NCI-H524 (cell line): ENCODE data around the gene ATXN2L.
"Not testable (repeated sequence)": the region's sequence is repeated elsewhere in the genome, so short reads cannot be mapped to it uniquely, and the experiment has no call there.

Experiments
- DNase-seq, 2 experiments: peaks; one replicate each; lab custom pipeline; 2025; lab: John Stamatoyannopoulos, UW

The ATXN2L gene, protein sequence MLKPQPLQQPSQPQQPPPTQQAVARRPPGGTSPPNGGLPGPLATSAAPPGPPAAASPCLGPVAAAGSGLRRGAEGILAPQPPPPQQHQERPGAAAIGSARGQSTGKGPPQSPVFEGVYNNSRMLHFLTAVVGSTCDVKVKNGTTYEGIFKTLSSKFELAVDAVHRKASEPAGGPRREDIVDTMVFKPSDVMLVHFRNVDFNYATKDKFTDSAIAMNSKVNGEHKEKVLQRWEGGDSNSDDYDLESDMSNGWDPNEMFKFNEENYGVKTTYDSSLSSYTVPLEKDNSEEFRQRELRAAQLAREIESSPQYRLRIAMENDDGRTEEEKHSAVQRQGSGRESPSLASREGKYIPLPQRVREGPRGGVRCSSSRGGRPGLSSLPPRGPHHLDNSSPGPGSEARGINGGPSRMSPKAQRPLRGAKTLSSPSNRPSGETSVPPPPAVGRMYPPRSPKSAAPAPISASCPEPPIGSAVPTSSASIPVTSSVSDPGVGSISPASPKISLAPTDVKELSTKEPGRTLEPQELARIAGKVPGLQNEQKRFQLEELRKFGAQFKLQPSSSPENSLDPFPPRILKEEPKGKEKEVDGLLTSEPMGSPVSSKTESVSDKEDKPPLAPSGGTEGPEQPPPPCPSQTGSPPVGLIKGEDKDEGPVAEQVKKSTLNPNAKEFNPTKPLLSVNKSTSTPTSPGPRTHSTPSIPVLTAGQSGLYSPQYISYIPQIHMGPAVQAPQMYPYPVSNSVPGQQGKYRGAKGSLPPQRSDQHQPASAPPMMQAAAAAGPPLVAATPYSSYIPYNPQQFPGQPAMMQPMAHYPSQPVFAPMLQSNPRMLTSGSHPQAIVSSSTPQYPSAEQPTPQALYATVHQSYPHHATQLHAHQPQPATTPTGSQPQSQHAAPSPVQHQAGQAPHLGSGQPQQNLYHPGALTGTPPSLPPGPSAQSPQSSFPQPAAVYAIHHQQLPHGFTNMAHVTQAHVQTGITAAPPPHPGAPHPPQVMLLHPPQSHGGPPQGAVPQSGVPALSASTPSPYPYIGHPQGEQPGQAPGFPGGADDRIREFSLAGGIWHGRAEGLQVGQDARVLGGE

DNA sequence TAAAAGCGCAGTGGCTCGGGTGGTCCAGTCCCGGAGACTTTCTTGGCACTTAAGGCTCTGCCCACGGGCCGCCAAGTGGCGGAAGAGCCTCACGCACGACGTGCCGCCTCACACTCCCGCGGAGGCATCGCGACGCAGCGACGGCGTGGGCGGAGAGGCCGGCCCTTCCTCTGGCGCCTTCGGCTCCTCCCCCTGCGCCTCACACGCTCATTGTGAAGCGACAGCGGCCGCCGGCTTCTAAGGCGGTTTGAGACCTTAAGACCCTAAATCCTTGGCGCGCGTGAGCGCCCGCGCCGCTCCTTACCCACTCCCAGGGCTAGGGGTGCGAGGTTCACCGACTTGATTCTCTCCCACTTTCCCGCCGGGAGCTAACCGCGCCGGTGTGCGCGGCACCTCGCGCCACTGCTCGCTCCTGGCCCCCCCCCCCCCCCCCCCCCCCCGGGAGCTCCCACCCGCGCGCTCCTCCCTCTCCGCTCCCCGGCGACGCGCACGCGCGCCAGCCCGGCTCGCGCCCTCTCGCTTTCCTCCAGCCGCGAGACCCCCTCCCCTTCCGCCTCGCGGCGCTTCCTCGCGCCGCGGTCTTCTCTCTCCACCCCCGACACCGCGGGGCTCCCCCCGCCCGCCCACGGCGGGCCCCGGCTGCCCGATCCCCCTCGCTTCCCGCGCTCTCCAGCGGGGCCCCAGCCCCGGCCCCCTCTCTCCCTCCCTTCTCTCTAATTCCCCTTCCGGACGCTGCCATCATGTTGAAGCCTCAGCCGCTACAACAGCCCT is at the start of gene ATXN2L:
ATXN2L (plus strand) TSS at position 480 of the 771 bp plus-strand sequence; CDS start at position 741, 261 bp downstream.
- DNase-seq = peak; percentile 89 to 97

DNA sequence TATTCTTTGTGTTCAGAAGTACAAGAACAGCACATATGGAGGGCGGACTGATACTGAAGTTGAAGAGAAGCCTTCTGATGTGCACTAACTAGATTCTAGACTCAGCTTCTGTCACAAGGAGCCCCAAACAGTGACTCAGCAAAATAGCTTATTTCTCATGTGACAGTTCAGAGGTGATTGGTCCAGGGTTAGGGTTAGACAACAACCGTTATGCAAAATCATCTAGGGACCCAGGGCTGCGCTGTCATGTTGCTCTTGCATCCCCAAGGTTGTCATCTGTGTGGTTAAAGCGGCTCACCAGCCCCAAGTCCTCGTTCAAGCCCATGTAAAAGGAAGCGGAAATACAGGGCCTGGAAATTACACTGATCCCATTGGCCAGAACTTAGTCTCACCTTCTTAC is 41.1 kb upstream of the ATXN2L start:
- DNase-seq = not testable (repeated sequence)

DNA sequence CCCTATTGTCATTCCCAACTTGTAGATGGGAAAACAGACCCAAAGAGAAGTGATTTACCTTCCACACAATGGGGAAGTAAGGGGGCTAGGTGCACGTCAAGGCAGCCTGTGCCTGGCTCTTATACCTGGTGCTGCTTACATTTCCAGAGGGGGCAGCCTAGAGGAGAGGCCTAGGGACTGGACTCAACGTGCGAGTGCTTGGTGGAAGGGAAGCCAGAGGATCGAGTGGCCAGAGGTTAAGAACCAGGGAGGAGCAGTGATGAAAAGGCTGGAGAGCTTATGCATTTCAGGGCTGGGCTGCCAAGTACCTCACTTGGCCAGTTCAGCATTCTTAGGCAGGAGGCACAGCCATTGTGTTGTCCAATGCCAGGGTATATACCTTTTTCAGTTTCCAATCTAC is 40.4 kb upstream of the ATXN2L start:
- not testable (repeated sequence) for DNase-seq

DNA sequence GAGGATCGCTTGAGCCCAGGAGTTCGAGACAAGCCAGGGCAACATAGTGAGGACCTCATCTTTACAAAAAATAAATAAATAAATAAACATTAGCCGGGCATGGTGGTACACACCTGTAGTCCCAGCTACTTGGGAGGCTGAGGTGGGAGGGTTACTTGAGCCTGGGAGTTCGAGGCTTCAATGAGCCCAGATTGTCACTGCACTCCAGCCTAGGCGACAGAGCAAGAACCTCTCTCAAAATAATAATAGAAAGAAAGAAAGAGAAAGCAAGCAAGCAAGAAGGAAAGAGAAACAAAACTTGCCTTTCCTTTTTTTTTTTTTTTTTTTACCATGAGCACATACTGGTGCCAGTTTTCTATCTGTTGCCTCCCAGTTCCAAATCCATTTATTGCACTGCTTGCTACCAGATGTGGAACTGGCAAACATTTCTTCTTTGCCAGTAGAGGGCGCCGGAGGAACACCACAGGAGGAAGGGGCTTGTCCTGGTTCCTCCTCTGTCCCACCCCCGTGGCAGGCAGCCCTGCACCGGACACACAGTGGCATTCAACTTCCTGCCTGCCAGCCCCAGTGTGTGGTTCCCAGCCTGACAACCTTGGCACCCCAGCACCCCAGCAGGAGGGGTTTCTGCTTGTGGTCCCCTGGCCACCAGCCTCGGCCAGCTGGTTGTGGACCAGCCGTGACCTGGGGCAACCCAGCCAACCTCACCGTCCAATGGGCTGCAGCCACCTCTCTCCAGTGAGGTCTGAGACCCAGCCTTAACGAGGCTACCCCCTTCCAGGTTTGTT is 20.4 kb upstream of the ATXN2L start:
- peak; percentile 43 to 74 for DNase-seq

DNA sequence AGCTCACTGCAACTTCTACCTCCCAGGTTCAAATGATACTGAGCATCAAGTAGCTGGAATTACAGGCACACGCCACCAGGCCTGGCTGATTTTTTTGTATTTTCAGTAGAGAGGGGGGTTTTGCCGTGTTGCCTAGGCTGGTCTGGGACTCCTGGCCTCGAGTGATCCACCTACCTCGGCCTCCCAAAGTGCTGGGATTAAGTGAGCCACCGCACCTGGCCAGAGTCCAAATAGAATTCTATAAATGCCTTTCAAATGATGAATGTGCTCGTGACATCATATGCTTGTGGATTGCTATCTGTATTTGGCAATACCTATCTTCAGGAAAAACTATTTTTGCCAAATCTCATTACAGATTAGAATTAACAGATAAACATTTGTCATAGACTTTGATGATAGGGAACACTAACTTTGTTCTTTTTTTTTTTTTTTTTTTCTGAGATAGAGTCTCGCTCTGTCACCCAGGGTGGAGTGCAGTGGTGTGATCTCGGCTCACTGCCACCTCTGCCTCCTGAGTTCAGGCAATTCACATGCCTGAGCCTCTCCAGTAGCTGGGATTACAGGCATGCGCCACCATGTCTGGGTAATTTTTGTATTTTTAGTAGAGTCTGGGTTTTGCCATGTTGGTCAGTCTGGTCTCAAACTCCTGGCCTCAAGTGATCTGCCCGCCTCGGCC is 15.2 kb upstream of the ATXN2L start:
- DNase-seq = not testable (repeated sequence)

DNA sequence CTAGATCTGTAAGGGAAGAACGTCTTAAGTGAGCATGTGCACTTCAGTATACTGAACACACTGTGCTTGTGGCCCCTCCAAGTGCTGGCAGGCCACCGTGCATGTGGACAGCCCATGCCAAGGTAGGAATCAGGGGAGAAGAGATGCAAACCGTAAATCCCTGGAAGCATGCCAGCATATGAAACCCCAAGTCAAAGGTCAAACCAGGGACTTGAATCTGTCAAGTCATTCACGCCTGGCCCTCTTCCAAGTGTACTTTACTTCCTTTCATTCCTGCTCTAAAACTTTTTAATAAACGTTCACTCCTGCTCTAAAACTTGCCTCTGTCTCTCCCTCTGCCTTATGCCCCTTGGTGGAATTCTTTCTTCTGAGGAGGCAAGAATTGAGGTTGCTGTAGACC is 2.8 kb upstream of the ATXN2L start:
- DNase-seq = no peak

DNA sequence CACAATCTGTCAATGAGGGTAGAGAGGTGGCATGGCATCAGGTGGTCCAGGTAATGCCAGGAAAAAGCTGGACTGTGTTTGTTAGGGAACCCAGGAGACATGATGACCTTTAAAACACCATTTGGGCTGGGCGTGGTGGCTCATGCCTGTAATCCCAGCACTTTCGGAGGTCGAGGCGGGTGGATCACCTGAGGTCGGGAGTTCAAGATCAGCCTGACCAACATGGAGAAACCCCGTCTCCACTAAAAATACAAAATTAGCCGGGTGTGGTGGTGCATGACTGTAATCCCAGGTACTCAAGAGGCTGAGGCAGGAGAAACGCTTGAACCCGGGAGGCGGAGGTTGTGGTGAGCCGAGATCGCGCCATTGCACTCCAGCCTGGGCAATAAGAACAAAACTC is 2.3 kb upstream of the ATXN2L start:
- DNase-seq = not testable (repeated sequence)

DNA sequence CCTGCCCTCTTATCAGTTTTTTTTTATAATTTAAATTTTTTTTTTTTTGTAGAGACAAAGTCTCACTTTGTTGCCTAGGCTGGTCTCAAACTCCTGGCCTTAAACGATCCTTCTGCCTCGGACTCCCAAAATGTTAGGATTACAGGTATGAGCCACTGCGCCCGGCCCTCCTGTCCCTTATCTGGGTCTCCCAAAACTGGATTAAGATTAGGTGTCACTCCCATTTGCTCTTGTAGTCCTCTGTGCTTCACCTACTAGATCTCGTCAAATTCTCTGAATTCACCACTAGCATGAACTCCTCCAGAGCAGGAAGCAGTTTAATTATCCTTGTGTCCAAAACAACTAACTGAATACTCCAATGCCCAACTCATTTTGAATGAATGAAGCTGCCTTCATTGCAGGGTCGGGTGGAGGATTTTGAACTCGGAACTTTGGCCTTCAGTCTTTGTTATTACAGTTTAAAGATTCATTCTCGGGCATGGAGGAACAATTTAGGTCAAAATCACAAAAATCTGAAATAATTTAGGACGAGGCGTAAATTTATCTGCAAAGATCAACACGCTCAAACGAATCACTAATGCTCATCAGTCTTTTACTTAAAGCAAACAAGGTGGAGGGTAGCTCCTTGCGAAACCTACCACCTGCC is 802 bp upstream of the ATXN2L start:
- no peak for DNase-seq

DNA sequence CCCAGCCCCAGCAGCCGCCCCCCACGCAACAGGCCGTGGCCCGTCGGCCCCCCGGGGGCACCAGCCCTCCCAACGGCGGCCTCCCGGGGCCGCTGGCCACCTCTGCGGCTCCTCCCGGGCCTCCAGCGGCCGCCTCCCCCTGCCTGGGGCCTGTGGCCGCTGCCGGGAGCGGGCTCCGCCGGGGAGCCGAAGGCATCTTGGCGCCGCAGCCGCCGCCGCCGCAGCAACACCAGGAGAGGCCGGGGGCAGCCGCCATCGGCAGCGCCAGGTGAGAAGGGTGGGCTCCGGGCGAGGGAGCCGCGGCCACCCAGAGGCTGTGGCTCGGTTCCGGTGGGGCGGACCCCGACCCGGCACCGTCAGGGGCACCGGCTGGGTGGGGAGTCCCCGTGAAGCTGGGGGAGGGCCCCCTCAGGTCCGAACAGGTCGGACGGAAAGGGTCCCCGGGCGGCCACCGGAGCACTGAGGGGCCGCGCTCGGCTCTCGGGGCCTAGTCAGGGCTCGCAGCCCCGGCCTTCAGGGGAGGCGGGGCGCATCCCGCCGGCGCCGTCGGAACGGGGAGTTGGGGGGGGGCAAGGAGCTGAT is 583 bp downstream of the ATXN2L start:
- DNase-seq = peak in 1 of 2 experiments; percentile 49

DNA sequence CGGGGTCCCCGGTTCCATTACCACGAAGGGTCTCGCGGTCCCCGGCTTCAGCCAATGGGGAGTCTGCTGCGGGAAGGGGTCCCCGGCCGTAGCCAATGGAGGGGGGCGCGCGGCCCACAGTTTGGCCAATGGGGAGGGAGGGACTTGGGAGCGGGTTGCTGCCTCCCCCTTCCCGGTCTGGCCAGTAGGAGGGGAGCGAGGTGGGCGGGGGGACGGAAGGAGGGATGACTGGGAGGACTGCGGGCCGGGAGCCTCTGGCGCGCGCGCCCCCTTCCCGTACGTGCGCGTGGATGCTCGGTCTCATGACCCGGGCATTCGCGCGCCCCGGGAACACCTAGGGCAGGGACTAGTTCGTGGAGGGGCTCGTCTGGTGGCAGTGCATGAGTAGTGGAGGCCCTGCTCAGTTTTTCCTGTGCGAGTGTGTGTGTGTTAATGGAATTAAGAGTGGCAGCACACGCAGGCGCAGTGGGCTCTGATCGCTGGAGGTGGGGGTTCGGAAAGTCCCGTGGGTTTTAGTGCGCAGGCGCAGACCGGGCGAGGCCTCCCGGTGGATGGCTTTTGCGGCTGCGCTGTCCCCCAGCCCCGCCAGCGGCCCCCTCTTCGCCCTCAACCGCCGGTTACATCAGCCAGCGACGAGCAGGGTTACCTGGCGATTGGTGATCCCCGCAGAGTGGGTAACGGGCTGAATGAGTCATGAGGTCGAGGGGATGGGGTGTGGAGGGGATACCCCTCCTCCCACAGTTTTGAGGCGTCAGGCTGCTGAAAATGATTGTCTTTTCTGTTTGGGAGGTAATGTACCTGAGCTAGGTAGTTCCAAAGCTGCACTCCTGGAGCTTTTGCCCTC is 1.3 kb downstream of the ATXN2L start:
- peak; percentile 97 to 98 for DNase-seq

DNA sequence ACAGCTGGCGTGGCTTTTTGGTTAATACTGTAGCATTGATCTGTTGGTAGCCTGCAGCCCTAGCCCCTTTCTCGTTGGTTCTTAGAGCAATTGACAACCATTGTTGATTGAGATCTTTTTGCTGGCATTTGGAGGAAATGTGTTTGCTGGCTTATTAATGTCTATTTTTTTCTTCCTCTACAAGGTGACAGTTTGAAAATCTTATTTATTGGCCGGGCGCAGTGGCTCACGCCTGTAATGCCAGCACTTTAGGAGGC is 1.8 kb downstream of the ATXN2L start:
- DNase-seq = no peak

DNA sequence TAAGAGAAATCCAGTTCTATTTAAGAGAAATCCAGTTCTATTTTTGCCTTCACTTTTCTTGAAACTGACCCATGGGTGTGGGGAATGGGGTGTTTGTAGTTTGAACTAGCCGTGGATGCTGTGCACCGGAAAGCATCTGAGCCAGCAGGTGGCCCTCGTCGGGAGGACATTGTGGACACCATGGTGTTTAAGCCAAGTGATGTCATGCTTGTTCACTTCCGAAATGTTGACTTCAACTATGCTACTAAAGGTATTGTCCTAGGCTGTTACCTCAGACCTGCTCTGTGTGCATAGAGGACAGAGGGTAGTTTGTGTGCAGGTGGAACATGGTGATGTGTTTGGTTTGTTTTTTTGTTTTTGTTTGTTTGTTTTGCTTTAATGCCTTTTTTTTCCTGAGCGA is 3.3 kb downstream of the ATXN2L start:
- no peak for DNase-seq

DNA sequence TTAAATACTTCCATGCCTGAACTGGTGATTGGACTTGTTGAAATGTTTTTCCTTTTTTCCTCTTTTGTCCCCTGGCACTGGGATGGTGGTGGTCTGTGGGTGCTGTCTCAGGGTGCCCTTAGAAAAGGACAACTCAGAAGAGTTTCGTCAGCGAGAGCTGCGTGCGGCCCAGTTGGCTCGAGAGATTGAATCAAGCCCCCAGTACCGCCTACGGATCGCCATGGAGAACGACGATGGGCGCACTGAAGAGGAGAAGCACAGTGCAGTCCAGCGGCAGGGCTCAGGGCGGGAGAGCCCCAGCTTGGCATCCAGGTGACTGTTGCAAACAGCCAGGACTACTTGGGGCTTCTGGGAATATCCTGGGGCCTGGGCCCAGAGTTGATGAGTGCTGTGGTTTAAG is 6.9 kb downstream of the ATXN2L start:
- DNase-seq = no peak

DNA sequence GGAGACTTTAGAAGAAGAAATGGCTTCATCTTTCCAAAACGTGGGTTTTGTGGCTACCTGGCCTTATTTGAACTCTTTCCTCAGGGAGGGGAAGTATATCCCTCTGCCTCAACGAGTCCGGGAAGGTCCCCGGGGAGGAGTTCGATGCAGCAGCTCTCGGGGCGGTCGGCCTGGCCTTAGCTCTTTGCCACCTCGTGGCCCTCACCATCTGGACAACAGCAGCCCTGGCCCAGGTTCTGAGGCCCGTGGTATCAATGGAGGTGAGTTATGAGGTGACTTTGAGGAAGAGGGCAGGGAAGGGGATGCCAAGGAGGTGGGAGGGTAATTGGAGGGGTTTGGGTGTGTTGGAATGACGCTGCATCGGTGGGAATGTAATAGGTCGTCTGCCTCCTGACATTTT is 7.7 kb downstream of the ATXN2L start:
- no peak for DNase-seq

DNA sequence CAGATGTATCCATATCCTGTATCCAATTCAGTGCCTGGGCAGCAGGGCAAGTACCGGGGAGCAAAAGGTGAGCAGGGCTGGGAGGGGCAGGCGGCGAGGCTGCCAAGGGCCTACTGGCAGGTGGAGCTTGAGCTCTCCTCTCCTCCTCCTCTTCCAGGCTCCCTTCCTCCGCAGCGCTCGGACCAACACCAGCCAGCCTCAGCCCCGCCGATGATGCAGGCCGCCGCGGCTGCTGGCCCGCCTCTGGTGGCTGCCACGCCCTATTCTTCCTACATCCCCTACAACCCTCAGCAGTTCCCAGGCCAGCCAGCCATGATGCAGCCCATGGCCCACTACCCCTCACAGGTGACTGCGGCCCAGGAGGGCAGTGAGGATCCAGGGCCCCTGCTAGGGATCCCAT is 11.6 kb downstream of the ATXN2L start:
- DNase-seq = no peak

DNA sequence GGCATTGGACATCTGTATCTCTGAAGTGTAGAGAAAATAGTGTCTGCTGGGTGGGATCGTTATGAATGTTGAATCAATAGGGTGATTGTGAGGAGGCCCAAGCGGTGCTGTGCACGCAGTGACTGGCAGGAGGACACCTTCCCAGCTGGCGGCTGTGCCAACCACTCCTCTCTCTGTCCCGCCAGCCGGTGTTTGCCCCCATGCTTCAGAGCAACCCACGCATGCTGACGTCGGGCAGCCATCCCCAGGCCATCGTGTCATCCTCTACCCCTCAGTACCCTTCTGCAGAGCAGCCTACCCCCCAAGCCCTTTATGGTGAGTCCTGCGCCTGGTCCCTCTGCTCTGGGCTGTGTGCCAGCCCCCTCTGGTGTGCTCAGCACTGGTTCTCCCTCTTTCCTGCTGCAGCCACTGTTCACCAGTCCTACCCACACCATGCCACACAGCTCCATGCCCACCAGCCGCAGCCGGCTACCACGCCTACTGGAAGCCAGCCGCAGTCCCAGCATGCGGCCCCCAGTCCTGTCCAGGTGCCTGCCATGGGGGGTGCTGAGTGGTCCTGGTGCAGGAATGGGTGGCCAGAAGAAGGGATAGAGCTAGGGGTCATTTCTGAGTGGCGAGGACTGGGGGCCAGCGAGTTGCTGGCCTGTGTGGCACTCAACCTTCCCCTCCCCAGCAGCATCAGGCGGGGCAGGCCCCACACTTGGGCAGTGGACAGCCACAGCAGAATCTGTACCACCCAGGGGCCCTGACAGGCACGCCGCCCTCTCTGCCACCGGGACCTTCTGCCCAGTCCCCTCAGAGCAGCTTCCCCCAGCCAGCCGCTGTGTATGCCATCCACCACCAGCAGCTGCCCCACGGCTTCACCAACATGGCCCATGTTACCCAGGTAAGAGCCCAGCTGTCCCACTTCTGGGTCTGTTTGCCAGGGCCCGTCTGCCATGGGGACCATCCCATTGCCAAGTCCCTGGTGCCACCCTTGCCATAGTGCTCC is 12.4 kb downstream of the ATXN2L start:
- DNase-seq = no peak

DNA sequence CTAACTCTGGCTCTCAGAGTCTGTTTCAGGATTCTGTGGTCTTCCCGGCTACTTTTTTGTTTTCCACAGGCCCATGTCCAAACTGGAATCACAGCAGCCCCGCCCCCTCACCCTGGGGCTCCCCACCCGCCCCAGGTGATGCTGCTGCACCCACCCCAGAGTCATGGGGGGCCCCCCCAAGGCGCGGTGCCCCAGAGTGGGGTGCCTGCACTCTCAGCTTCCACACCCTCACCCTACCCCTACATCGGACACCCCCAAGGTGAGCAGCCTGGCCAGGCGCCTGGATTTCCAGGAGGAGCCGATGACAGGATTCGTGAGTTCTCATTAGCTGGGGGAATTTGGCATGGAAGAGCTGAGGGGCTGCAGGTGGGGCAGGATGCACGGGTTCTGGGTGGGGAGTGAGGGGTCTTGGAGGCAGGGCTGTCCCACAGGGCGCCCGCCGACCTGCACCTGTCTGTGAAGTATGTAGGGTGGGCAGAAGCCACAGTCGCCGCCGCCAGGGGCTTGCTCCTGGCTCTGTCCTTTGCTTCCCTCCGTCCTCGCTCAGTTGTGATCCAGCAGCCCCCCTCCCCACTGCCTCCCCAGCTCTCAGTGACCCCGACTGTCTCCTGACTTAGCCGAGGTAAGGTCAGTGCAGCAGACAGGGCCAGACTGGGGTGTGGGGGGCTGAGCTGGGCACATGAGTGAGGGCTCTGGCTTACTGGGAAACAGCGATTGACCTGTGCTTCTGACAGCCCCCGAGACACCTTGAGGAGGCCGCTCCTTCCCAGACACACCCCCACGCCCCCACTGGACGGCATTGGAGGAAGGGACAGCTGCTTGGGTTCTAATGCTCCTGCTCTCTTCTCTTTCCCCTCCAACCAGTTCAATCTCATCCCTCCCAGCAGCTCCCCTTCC is 13.3 kb downstream of the ATXN2L start:
- no peak for DNase-seq
